HepG2 (cell line): ENCODE data around the gene NOP56.

Experiments
- FUBP1 ChIP-seq: sonication (generic); formaldehyde crosslinking; IDR thresholded peaks from 2 replicates; pipeline ENCODE4 v1.5.1; 2020; ENCODE audit warnings: missing genetic modification reagents, mild to moderate bottlenecking, borderline replicate concordance
- TFAP4 ChIP-seq: sonication (generic); IDR thresholded peaks from 2 replicates; pipeline ENCODE4 v1.6.1; 2016; ENCODE audit warnings: low read depth, borderline replicate concordance
- UBTF ChIP-seq: sonication (generic); formaldehyde crosslinking; IDR thresholded peaks from 2 replicates; pipeline ENCODE4 v1.4.0; 2020; ENCODE audit warnings: mild to moderate bottlenecking, missing genetic modification reagents
- ZNF431 ChIP-seq: sonication (generic); formaldehyde crosslinking; IDR thresholded peaks from 2 replicates; pipeline ENCODE4 v1.9.0; 2022; ENCODE audit warnings: missing genetic modification reagents, low read depth, mild to moderate bottlenecking, borderline replicate concordance

DNA sequence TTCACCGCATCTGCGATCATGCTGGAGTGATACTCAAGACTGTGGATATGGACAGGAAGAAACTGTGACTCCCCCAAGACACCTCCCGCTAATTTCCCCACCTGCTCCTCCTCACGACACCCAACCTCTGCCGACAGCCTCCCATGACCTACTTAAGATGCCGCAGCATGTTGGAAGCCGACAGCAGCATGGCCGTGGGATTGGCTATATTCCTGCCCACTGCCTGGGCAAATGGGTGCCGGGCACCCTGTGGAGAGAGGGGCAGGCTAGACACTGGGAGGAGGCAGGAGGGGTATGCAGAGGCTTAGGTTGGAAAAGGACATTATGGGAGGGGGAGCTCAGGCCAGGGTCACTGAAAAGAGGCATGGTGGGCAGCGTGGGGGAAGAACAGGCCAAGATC, 7.1 kb downstream of the NOP56 start:
- TF ChIP-seq UBTF (CRISPR knock-in tag): no peak
- TF ChIP-seq ZNF431 (CRISPR knock-in tag): no peak
- no peak for TF ChIP-seq FUBP1
- no peak for TF ChIP-seq TFAP4
